AG04450 (cell line): Measurements from ENCODE around the gene MYO15A. TPM values are rescaled to one million over a fixed set of nuclear protein-coding genes. Genes with fewer than 3 reads are reported as not detected.
A peak's percentile ranks its signal among the peaks of the same experiment; 100 is the strongest.

Source experiments
- CTCF ChIA-PET: fragments of 300-600, 350-600 bp; formaldehyde crosslinking; extraction: SDS; loops from one replicate; lab custom pipeline; 2022; ENCODE audit warnings: antibody characterized with exemption, inconsistent platforms; lab: Charles Lee
- POLR2A ChIA-PET: fragments of 350-600 bp; formaldehyde crosslinking; extraction: SDS; loops from one replicate; lab custom pipeline; 2021; ENCODE audit warnings: antibody characterized with exemption, inconsistent platforms; lab: Yijun Ruan, JAX
- DNase-seq: peaks from one replicate; pipeline ENCODE4 v3.0.0-alpha.2; 2011; ENCODE audit warnings: low read depth, low spot score
- H3K27ac ChIP-seq: one replicate; pipeline ENCODE4 v1.5.1; 2012; ENCODE audit warnings: low read depth, low read length, control low read depth
- H3K27me3 ChIP-seq: one replicate; pipeline ENCODE4 v1.6.0; 2012; ENCODE audit warnings: low read length; ENCODE audit not compliant: control insufficient read depth, insufficient read depth
- H3K4me3 ChIP-seq: 2 replicates; pipeline ENCODE4 v1.5.1; 2011; ENCODE audit warnings: mild to moderate bottlenecking, low read depth, low read length, control low read depth
- H3K9me3 ChIP-seq: 2 replicates; pipeline ENCODE4 v1.5.1; 2012; ENCODE audit warnings: low read length; ENCODE audit not compliant: control insufficient read depth, insufficient read depth
- CTCF ChIP-seq: IDR thresholded peaks from 2 replicates; pipeline ENCODE4 v1.5.1; 2011; ENCODE audit warnings: low read depth, low read length, control low read depth, inconsistent platforms
- polyA plus RNA-seq: library from polyadenylated mRNA; depleted of rRNA; stranded (reverse); fragments of >200 nt; gene quantifications from 2 replicates; pipeline ENCODE4 v1.2.3, GENCODE V29; 2011; rRNA removed

MYO15A gene
- polyA plus RNA-seq, 1 experiment: 0.19 TPM

- ChIA-PET CTCF (interaction anchor here (1.2 kb wide), 1 partner anchor 8 kb away, joined by 3 read pairs; no protein-coding TSS in a partner anchor), POLR2A (interaction anchor here (1.0 kb wide), 1 partner anchor 9 kb away, joined by 3 read pairs; no protein-coding TSS in a partner anchor)
- Histone ChIP-seq H3K9me3 (no peaks in the 10 kb centered on the region; the same call in 1 of the 2 replicates), H3K27ac (no peak overlapping the region), H3K4me3 (peak overlapping the region; percentile 72), H3K27me3 (no peaks in the 10 kb centered on the region)
- no peak for DNase-seq
- TF ChIP-seq CTCF: no peak
Observed at GRCh38 chr17:18226284-18226945, 117.9 kb downstream of the MYO15A start.

- no peaks in the 10 kb centered on the region for H3K27me3 ChIP-seq
- TF ChIP-seq CTCF: no peak
- POLR2A ChIA-PET: interaction anchor here (0.6 kb wide), 1 partner anchor 12 kb away, joined by 3 read pairs; no protein-coding TSS in a partner anchor
Observed at GRCh38 chr17:18227635-18228034, 119.1 kb downstream of the MYO15A start.

GRCh38 chr17:18228176-18228682 is 119.7 kb downstream of the MYO15A start:
- CTCF ChIA-PET: no interaction called here

More at GRCh38 chr17:18227635-18228034, 119.1 kb downstream of the MYO15A start:
- H3K4me3 ChIP-seq: no peak overlapping the region
- CTCF ChIA-PET: interaction anchor here (1.2 kb wide), 1 partner anchor 9 kb away, joined by 3 read pairs; no protein-coding TSS in a partner anchor
- H3K27ac ChIP-seq: no peak overlapping the region
- DNase-seq: no peak
- H3K9me3 ChIP-seq: no peaks in the 10 kb centered on the region; the same call in 1 of the 2 replicates

GRCh38 chr17:18229254-18229653 is 120.7 kb downstream of the MYO15A start:
- Histone ChIP-seq H3K9me3 (no peaks in the 10 kb centered on the region; the same call in 1 of the 2 replicates), H3K4me3 (no peak overlapping the region), H3K27me3 (no peaks in the 10 kb centered on the region), H3K27ac (no peak overlapping the region)
- TF ChIP-seq CTCF: no peak
- ChIA-PET POLR2A (interaction anchor here (0.5 kb wide), 1 partner anchor 37 kb away, joined by 3 read pairs; no protein-coding TSS in a partner anchor), CTCF (no interaction called here)
- DNase-seq: no peak

More at GRCh38 chr17:18228176-18228682, 119.7 kb downstream of the MYO15A start:
- POLR2A ChIA-PET: no interaction called here
- no peak for TF ChIP-seq CTCF
- H3K4me3 ChIP-seq: no peak overlapping the region
- H3K27ac ChIP-seq: no peak overlapping the region
- H3K27me3 ChIP-seq: no peaks in the 10 kb centered on the region
- no peaks in the 10 kb centered on the region; the same call in 1 of the 2 replicates for H3K9me3 ChIP-seq
- no peak for DNase-seq

Other genes starting within 250 kb of the MYO15A start
- 24.1 and 25.5 TPM in 2 replicates for gene TOM1L2, start 136.4 kb upstream of the MYO15A start, polyA plus RNA-seq
- 0.52 and 0.77 TPM in 2 replicates for gene DRC3, start 135.9 kb upstream of the MYO15A start, polyA plus RNA-seq
- 16.6 and 16.9 TPM in 2 replicates for gene ATPAF2, start 69.6 kb upstream of the MYO15A start, polyA plus RNA-seq
- gene GID4, start 69.3 kb upstream of the MYO15A start, polyA plus RNA-seq: 6.9 and 7.6 TPM in 2 replicates
- gene DRG2, start 20.8 kb upstream of the MYO15A start, polyA plus RNA-seq: 31.5 and 36.0 TPM in 2 replicates
- 57.6 and 59.9 TPM in 2 replicates for gene ALKBH5, start 75.1 kb downstream of the MYO15A start, polyA plus RNA-seq
- 27.1 and 41.9 TPM in 2 replicates for gene LLGL1, start 116.9 kb downstream of the MYO15A start, polyA plus RNA-seq
- gene FLII, start 150.0 kb downstream of the MYO15A start, polyA plus RNA-seq: 192 and 235 TPM in 2 replicates
- 5.9 and 7.1 TPM in 2 replicates for gene MIEF2, start 151.9 kb downstream of the MYO15A start, polyA plus RNA-seq
- gene TOP3A, start 206.2 kb downstream of the MYO15A start, polyA plus RNA-seq: 11.9 and 12.2 TPM in 2 replicates
- 8.5 and 9.1 TPM in 2 replicates for gene SMCR8, start 206.5 kb downstream of the MYO15A start, polyA plus RNA-seq